ENCODE results near the gene PPP4R4.
A peak's percentile ranks its signal among the peaks of the same experiment; 100 is the strongest.

PPP4R4 gene

DNA sequence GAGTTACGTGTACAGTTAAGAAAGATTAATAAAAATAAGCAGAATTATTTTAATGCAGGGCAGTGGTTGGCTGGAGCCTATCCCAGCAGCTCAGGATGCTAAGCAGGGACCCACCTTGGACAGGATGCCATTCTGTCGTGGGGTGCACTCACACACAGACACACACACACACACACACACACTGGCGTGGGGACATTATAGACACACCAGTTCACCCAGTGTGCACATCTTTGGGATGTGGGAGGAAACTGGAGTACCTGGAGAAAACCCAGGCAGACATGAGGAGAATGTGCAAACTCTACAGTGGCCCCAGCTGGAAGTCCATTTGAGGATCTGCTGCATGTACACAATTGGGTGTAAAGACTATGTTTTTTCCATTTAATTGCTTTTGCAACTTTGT, 31.9 kb upstream of the PPP4R4 start:
- H2AK5ac ChIP-seq (ENCODE audit: low read depth, low read length) = no peak overlapping the region
- no CpG with 5 or more reads among the region's 3 CpGs for WGBS, 2 donors (ENCODE audit: extremely low coverage in 2 of 2, insufficient read length in 2 of 2, insufficient replicate concordance in 1 of 2)
- H3K27me3 ChIP-seq (ENCODE audit: control insufficient read depth in 3 of 3, insufficient read depth in 3 of 3, low read depth in 1 of 3, low read length in 3 of 3) = no peaks in the 10 kb centered on the region
- no peak overlapping the region for H2AFZ ChIP-seq (ENCODE audit: low read length)
- no peak overlapping the region for H2BK15ac ChIP-seq (ENCODE audit: low read length)
- no peak overlapping the region for H4K8ac ChIP-seq (ENCODE audit: low read depth, low read length)
- H3K23ac ChIP-seq (ENCODE audit: low read depth, low read length, poor library complexity) = no peak overlapping the region
- no peak overlapping the region for H3K4me2 ChIP-seq (ENCODE audit: insufficient read depth, low read length, poor library complexity, severe bottlenecking)
- DNase-seq (ENCODE audit: low spot score) = no peak
- H3K36me3 ChIP-seq (replicated peaks in 1 of 2; ENCODE audit: control insufficient read depth in 2 of 2, insufficient read depth in 2 of 2, low read length in 2 of 2) = no peaks in the 10 kb centered on the region
- peaks cover 16 to 18% of the 10 kb centered on the region in 2 donors for H3K4me1 ChIP-seq (ENCODE audit: control insufficient read depth in 2 of 2, insufficient read depth in 1 of 2, low read depth in 1 of 2, low read length in 2 of 2)
- peak overlapping the region; percentile 63 for H3K18ac ChIP-seq (ENCODE audit: low read length)
- no peak overlapping the region for H3K9ac ChIP-seq (ENCODE audit: low read depth, low read length, poor library complexity)
- no peaks in the 10 kb centered on the region for H3K79me1 ChIP-seq (ENCODE audit: low read depth, low read length)
- H3K27ac ChIP-seq (replicated peaks; ENCODE audit: low read length) = no peak overlapping the region
- no peak overlapping the region for H2BK12ac ChIP-seq (ENCODE audit: low read length)
- no peak overlapping the region for H3K4ac ChIP-seq (ENCODE audit: low read length)
- no peak overlapping the region for H2BK120ac ChIP-seq (ENCODE audit: low read depth, low read length)
- no peaks in the 10 kb centered on the region for H3K9me3 ChIP-seq (replicated peaks in 1 of 2; ENCODE audit: control insufficient read depth in 2 of 2, insufficient read depth in 1 of 2, low read depth in 1 of 2, low read length in 2 of 2)
- H3K4me3 ChIP-seq (ENCODE audit: low read length in 2 of 2) = no peak overlapping the region
- peak overlapping the region; percentile 24 for H4K91ac ChIP-seq (ENCODE audit: low read depth, low read length, poor library complexity)
- no peak overlapping the region for H2BK5ac ChIP-seq (ENCODE audit: low read length)
- H3K14ac ChIP-seq (ENCODE audit: low read length) = peak overlapping the region; percentile 91

DNA sequence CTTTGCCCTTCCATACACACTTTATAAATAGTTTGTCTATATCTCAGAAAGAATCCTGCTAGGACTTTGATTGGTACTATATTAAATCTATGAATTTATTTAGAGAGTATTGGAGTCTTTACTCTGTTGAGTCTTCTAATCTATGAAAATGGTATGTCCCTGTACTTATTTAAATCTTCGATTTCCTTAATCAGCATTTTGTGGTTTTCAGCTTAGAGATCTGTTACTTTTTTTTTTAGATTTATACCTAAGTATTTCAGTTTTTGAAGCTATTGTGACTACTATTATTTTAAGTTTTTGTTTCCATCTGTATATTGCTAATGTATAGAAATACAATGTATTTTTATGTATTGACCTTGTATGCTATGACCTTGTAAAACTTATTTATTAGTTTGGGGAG, 31.3 kb upstream of the PPP4R4 start:
- WGBS, 2 donors (ENCODE audit: extremely low coverage in 2 of 2, insufficient read length in 2 of 2, insufficient replicate concordance in 1 of 2) = no CpG with 5 or more reads among the region's 1 CpG
- H2BK120ac ChIP-seq (ENCODE audit: low read depth, low read length) = no peak overlapping the region
- no peak overlapping the region for H3K18ac ChIP-seq (ENCODE audit: low read length)
- H3K9ac ChIP-seq (ENCODE audit: low read depth, low read length, poor library complexity) = no peak overlapping the region
- no peak overlapping the region for H4K8ac ChIP-seq (ENCODE audit: low read depth, low read length)
- H2AK5ac ChIP-seq (ENCODE audit: low read depth, low read length) = no peak overlapping the region
- H3K9me3 ChIP-seq (replicated peaks in 1 of 2; ENCODE audit: control insufficient read depth in 2 of 2, insufficient read depth in 1 of 2, low read depth in 1 of 2, low read length in 2 of 2) = no peaks in the 10 kb centered on the region
- H3K27me3 ChIP-seq (ENCODE audit: control insufficient read depth in 3 of 3, insufficient read depth in 3 of 3, low read depth in 1 of 3, low read length in 3 of 3) = no peaks in the 10 kb centered on the region
- no peak overlapping the region for H2BK12ac ChIP-seq (ENCODE audit: low read length)
- H3K4me1 ChIP-seq (ENCODE audit: control insufficient read depth in 2 of 2, insufficient read depth in 1 of 2, low read depth in 1 of 2, low read length in 2 of 2) = peaks cover 16 to 18% of the 10 kb centered on the region in 2 donors
- H2AFZ ChIP-seq (ENCODE audit: low read length) = no peak overlapping the region
- no peak overlapping the region for H3K27ac ChIP-seq (replicated peaks; ENCODE audit: low read length)
- no peak overlapping the region for H3K14ac ChIP-seq (ENCODE audit: low read length)
- no peak overlapping the region for H3K23ac ChIP-seq (ENCODE audit: low read depth, low read length, poor library complexity)
- no peak overlapping the region for H3K4me3 ChIP-seq (ENCODE audit: low read length in 2 of 2)
- DNase-seq (ENCODE audit: low spot score) = no peak
- no peak overlapping the region for H2BK15ac ChIP-seq (ENCODE audit: low read length)
- no peaks in the 10 kb centered on the region for H3K79me1 ChIP-seq (ENCODE audit: low read depth, low read length)
- H3K4ac ChIP-seq (ENCODE audit: low read length) = no peak overlapping the region
- H4K91ac ChIP-seq (ENCODE audit: low read depth, low read length, poor library complexity) = no peak overlapping the region
- H3K36me3 ChIP-seq (replicated peaks in 1 of 2; ENCODE audit: control insufficient read depth in 2 of 2, insufficient read depth in 2 of 2, low read length in 2 of 2) = no peaks in the 10 kb centered on the region
- H2BK5ac ChIP-seq (ENCODE audit: low read length) = no peak overlapping the region
- H3K4me2 ChIP-seq (ENCODE audit: insufficient read depth, low read length, poor library complexity, severe bottlenecking) = no peak overlapping the region

DNA sequence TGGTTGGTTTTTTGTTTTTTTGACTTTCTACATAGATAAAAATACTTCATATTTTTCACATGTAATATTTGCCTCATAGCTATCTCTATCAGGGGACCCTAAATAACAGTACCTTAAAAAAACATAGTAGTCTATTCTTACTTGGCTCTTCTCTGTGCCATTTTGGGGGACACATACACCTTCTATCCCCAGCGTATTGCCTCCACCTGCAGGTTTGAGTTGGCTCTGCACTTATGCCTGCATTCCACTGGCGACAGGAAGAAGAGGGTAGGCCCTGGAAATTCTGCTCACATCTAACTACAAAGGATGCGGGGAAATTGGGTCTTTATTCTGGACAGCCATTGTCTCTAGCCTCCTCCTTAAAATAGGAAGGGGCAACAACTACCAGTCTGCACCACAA, 30.9 kb upstream of the PPP4R4 start:
- Histone ChIP-seq H3K18ac (ENCODE audit: low read length) (no peak overlapping the region), H3K27me3 (ENCODE audit: control insufficient read depth in 3 of 3, insufficient read depth in 3 of 3, low read depth in 1 of 3, low read length in 3 of 3) (no peaks in the 10 kb centered on the region), H3K4me3 (ENCODE audit: low read length in 2 of 2) (no peak overlapping the region), H4K8ac (ENCODE audit: low read depth, low read length) (no peak overlapping the region), H2BK15ac (ENCODE audit: low read length) (no peak overlapping the region), H3K9me3 (replicated peaks in 1 of 2; ENCODE audit: control insufficient read depth in 2 of 2, insufficient read depth in 1 of 2, low read depth in 1 of 2, low read length in 2 of 2) (no peaks in the 10 kb centered on the region), H2AK5ac (ENCODE audit: low read depth, low read length) (no peak overlapping the region), H2BK5ac (ENCODE audit: low read length) (no peak overlapping the region), H2AFZ (ENCODE audit: low read length) (no peak overlapping the region), H3K27ac (replicated peaks; ENCODE audit: low read length) (no peak overlapping the region), H3K14ac (ENCODE audit: low read length) (no peak overlapping the region), H3K4me2 (ENCODE audit: insufficient read depth, low read length, poor library complexity, severe bottlenecking) (no peak overlapping the region), H2BK12ac (ENCODE audit: low read length) (no peak overlapping the region), H3K4me1 (ENCODE audit: control insufficient read depth in 2 of 2, insufficient read depth in 1 of 2, low read depth in 1 of 2, low read length in 2 of 2) (peaks cover 16 to 18% of the 10 kb centered on the region in 2 donors), H3K36me3 (replicated peaks in 1 of 2; ENCODE audit: control insufficient read depth in 2 of 2, insufficient read depth in 2 of 2, low read length in 2 of 2) (no peaks in the 10 kb centered on the region), H3K79me1 (ENCODE audit: low read depth, low read length) (no peaks in the 10 kb centered on the region), H3K4ac (ENCODE audit: low read length) (no peak overlapping the region), H3K23ac (ENCODE audit: low read depth, low read length, poor library complexity) (no peak overlapping the region), H2BK120ac (ENCODE audit: low read depth, low read length) (no peak overlapping the region), H3K9ac (ENCODE audit: low read depth, low read length, poor library complexity) (no peak overlapping the region), H4K91ac (ENCODE audit: low read depth, low read length, poor library complexity) (no peak overlapping the region)
- DNase-seq (ENCODE audit: low spot score) = no peak
- no CpG with 5 or more reads among the region's 3 CpGs for WGBS, 2 donors (ENCODE audit: extremely low coverage in 2 of 2, insufficient read length in 2 of 2, insufficient replicate concordance in 1 of 2)

DNA sequence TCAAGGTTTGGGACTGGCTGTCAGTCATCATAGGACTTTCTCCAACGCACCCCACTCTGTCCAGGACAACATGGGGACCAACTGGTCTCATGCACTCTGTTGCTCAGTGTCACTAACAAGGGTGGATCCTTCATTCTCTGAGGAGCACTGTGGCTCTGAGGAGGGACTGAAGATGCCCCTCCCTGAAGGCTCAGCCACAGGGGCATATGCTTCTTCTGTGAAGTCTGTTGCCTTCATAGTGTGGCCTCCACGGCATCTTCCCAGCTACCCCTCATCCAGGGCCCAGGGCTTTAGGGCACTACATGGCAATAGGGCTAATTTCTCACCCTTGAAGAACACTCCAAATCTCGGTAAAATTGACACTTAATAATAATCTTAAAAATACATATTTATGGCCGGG, 30.4 kb upstream of the PPP4R4 start:
- Histone ChIP-seq H3K27ac (replicated peaks; ENCODE audit: low read length) (no peak overlapping the region), H3K4ac (ENCODE audit: low read length) (no peak overlapping the region), H4K91ac (ENCODE audit: low read depth, low read length, poor library complexity) (no peak overlapping the region), H2AK5ac (ENCODE audit: low read depth, low read length) (no peak overlapping the region), H3K9me3 (replicated peaks in 1 of 2; ENCODE audit: control insufficient read depth in 2 of 2, insufficient read depth in 1 of 2, low read depth in 1 of 2, low read length in 2 of 2) (no peaks in the 10 kb centered on the region), H3K27me3 (ENCODE audit: control insufficient read depth in 3 of 3, insufficient read depth in 3 of 3, low read depth in 1 of 3, low read length in 3 of 3) (no peaks in the 10 kb centered on the region), H2BK15ac (ENCODE audit: low read length) (no peak overlapping the region), H2BK5ac (ENCODE audit: low read length) (no peak overlapping the region), H2AFZ (ENCODE audit: low read length) (peak overlapping the region; percentile 9), H3K79me1 (ENCODE audit: low read depth, low read length) (no peaks in the 10 kb centered on the region), H3K23ac (ENCODE audit: low read depth, low read length, poor library complexity) (no peak overlapping the region), H3K18ac (ENCODE audit: low read length) (no peak overlapping the region), H3K14ac (ENCODE audit: low read length) (no peak overlapping the region), H4K8ac (ENCODE audit: low read depth, low read length) (no peak overlapping the region), H2BK12ac (ENCODE audit: low read length) (no peak overlapping the region), H3K36me3 (replicated peaks in 1 of 2; ENCODE audit: control insufficient read depth in 2 of 2, insufficient read depth in 2 of 2, low read length in 2 of 2) (no peaks in the 10 kb centered on the region), H3K4me1 (ENCODE audit: control insufficient read depth in 2 of 2, insufficient read depth in 1 of 2, low read depth in 1 of 2, low read length in 2 of 2) (peaks cover 13 to 16% of the 10 kb centered on the region in 2 donors), H2BK120ac (ENCODE audit: low read depth, low read length) (no peak overlapping the region), H3K4me3 (ENCODE audit: low read length in 2 of 2) (no peak overlapping the region), H3K9ac (ENCODE audit: low read depth, low read length, poor library complexity) (no peak overlapping the region), H3K4me2 (ENCODE audit: insufficient read depth, low read length, poor library complexity, severe bottlenecking) (no peak overlapping the region)
- DNase-seq (ENCODE audit: low spot score) = no peak
- no CpG with 5 or more reads among the region's 4 CpGs for WGBS, 2 donors (ENCODE audit: extremely low coverage in 2 of 2, insufficient read length in 2 of 2, insufficient replicate concordance in 1 of 2)

Data from neuronal stem cell (in vitro differentiated cells).